Testis (tissue), 2 donors: Measurements from ENCODE around the gene PCK1.
A peak's percentile ranks its signal among the peaks of the same experiment; 100 is the strongest.

ENCODE experiments used
- POLR2A ChIP-seq: fragments of 450-650 bp; IDR thresholded peaks from one replicate; pipeline ENCODE4 v1.6.1; 2017; ENCODE audit warnings: antibody characterized with exemption, mild to moderate bottlenecking, moderate library complexity
- TF ChIP-seq, protein P1 (sequence below), 3 experiments: fragments of 450-650 bp in 2 of 3; fragments of 200-600 bp in 1 of 3; sonication (generic) in 1 of 3; IDR thresholded peaks; one replicate each; pipeline ENCODE4 v1.5.1; 2016 to 2019; ENCODE audit warnings: antibody characterized with exemption in 3 of 3, mild to moderate bottlenecking in 2 of 3, moderate library complexity in 1 of 3

DNA sequence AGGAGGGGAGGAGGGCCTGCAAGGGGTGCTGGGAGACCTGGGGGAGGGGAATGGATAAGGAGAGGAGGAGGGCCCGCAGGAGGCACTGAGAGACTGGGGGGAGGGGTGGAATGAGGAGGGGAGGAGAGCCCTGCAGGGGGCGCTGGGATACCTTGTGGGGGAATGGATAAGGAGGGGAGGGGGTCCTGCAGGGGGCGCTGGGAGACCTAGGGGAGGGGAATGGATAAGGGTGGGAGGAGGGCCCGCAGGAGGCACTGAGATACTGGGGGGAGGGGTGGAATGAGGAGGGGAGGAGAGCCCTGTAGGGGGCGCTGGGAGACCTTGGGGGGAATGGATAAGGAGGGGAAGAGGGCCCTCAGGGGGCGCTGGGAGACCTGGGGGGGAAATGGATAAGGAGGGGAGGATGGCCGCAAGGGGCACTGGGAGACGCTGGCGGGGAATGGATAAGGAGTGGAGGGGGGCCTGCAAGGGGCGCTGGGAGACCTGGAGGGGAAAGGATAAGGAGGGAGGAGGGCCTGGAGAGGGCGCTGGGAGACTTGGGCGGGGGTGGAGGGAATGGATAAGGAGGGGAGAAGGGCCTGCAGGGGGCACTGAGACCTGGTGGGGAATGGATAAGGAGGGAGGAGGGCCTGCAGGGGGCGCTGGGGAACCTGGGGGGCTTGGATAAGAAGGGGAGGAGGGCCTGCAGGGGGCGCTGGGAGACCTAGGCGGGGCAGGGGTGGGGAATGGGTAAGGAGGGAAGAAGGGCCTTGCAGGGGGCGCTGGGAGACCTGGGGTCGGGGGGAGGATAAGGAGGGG, 34.6 kb upstream of the PCK1 start:
- TF ChIP-seq, protein P1, sequence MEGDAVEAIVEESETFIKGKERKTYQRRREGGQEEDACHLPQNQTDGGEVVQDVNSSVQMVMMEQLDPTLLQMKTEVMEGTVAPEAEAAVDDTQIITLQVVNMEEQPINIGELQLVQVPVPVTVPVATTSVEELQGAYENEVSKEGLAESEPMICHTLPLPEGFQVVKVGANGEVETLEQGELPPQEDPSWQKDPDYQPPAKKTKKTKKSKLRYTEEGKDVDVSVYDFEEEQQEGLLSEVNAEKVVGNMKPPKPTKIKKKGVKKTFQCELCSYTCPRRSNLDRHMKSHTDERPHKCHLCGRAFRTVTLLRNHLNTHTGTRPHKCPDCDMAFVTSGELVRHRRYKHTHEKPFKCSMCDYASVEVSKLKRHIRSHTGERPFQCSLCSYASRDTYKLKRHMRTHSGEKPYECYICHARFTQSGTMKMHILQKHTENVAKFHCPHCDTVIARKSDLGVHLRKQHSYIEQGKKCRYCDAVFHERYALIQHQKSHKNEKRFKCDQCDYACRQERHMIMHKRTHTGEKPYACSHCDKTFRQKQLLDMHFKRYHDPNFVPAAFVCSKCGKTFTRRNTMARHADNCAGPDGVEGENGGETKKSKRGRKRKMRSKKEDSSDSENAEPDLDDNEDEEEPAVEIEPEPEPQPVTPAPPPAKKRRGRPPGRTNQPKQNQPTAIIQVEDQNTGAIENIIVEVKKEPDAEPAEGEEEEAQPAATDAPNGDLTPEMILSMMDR (IDR thresholded peaks at IDR 0.05), result peak in 1 of 3 experiments; percentile 29
- TF ChIP-seq POLR2A, result no peak
